ENCODE measurements around the gene MORN5. TPM values are rescaled to one million over a fixed set of nuclear protein-coding genes. Genes with fewer than 3 reads are reported as not detected.

Gene MORN5
- total RNA-seq, 1 donor from 2014 or later, result not detected

DNA sequence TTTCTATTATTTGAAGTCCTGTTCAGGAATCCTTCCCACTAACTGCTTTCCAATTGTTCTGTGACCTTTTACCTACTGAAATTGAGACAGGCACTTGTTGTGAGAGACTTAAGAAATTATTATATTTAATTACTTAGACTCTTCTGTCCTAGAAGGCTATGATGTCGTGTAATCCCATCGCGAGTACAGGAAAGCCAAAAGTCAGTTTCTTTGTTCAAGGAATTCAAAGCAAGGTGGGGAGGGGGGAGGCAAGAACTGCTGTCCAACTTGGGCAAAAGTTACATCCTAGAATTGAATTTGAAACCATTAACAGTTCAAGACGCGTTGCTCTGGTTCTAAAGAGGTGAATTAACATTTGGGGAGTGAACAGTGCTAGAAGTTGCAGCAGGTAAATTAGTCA lies 18.0 kb upstream of the MORN5 start:
- Mint-ChIP-seq H3K27ac (no peak overlapping the region), H3K4me3 (no peak overlapping the region), H3K4me1 (no peaks in the 10 kb centered on the region), H3K27me3 (no peaks in the 10 kb centered on the region), H3K9me3 (no peaks in the 10 kb centered on the region), H3K36me3 (ENCODE audit: low read depth) (peaks cover 28% of the 10 kb centered on the region)
- DNase-seq, result no peak
- intact Hi-C loops (cut with micrococcal nuclease), result no loop called here

GRCh38 chr9:122143296-122143695 lies 16.4 kb upstream of the MORN5 start:
- H3K4me3 Mint-ChIP-seq, result no peak overlapping the region
- H3K9me3 Mint-ChIP-seq, result no peaks in the 10 kb centered on the region
- DNase-seq, result no peak
- H3K27ac Mint-ChIP-seq, result no peak overlapping the region
- H3K4me1 Mint-ChIP-seq, result no peaks in the 10 kb centered on the region
- peaks cover 33% of the 10 kb centered on the region for H3K36me3 Mint-ChIP-seq (ENCODE audit: low read depth)
- no peaks in the 10 kb centered on the region for H3K27me3 Mint-ChIP-seq
- intact Hi-C loops (cut with micrococcal nuclease), result no loop called here

GRCh38 chr9:122143876-122144405 lies 15.8 kb upstream of the MORN5 start:
- H3K27me3 Mint-ChIP-seq, result no peaks in the 10 kb centered on the region
- no peaks in the 10 kb centered on the region for H3K4me1 Mint-ChIP-seq
- peak overlapping the region; percentile 28 for H3K27ac Mint-ChIP-seq
- no peaks in the 10 kb centered on the region for H3K9me3 Mint-ChIP-seq
- intact Hi-C loops (cut with micrococcal nuclease), result no loop called here
- peaks cover 35% of the 10 kb centered on the region for H3K36me3 Mint-ChIP-seq (ENCODE audit: low read depth)
- DNase-seq, result no peak
- no peak overlapping the region for H3K4me3 Mint-ChIP-seq

GRCh38 chr9:122144836-122145591 lies 14.7 kb upstream of the MORN5 start:
- no peaks in the 10 kb centered on the region for H3K4me1 Mint-ChIP-seq
- intact Hi-C loops (cut with micrococcal nuclease), result no loop called here
- DNase-seq, result no peak
- H3K27ac Mint-ChIP-seq, result no peak overlapping the region
- H3K36me3 Mint-ChIP-seq (ENCODE audit: low read depth), result peaks cover 38% of the 10 kb centered on the region
- no peak overlapping the region for H3K4me3 Mint-ChIP-seq
- H3K27me3 Mint-ChIP-seq, result no peaks in the 10 kb centered on the region
- no peaks in the 10 kb centered on the region for H3K9me3 Mint-ChIP-seq

DNA sequence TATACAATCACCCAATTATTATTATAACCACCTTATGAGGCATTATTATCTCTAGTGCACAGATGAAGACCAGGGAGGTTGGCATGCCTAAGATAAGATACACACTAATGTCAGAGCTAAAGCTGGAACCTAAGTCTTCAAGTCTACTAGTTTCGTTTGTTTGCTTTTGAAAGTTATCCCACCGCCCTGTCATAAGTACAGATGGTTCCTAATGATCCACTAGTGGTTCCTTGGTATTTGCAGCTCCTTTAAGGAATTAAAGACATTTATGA lies 14.2 kb upstream of the MORN5 start:
- Mint-ChIP-seq H3K27ac (no peak overlapping the region), H3K27me3 (no peaks in the 10 kb centered on the region), H3K4me3 (no peak overlapping the region), H3K36me3 (ENCODE audit: low read depth) (peaks cover 41% of the 10 kb centered on the region), H3K9me3 (no peaks in the 10 kb centered on the region), H3K4me1 (no peaks in the 10 kb centered on the region)
- intact Hi-C loops (cut with micrococcal nuclease), result no loop called here
- DNase-seq, result no peak

- intact Hi-C loops (cut with micrococcal nuclease), result no loop called here
- Mint-ChIP-seq H3K27ac (no peak overlapping the region), H3K4me1 (peaks cover 5% of the 10 kb centered on the region), H3K36me3 (ENCODE audit: low read depth) (peaks cover 23% of the 10 kb centered on the region), H3K27me3 (no peaks in the 10 kb centered on the region), H3K9me3 (no peaks in the 10 kb centered on the region), H3K4me3 (no peak overlapping the region)
- DNase-seq, result no peak
These were observed 8.4 kb upstream of the MORN5 start for GRCh38 chr9:122151267-122151828.

- Mint-ChIP-seq H3K4me1 (peaks cover 29% of the 10 kb centered on the region), H3K27me3 (peaks cover 8% of the 10 kb centered on the region), H3K36me3 (ENCODE audit: low read depth) (peaks cover 10% of the 10 kb centered on the region), H3K9me3 (no peaks in the 10 kb centered on the region), H3K4me3 (no peak overlapping the region), H3K27ac (no peak overlapping the region)
- no peak for DNase-seq
- intact Hi-C loops (cut with micrococcal nuclease), result loop anchor here (5.0 kb wide), 1 partner anchor 57 kb away; no protein-coding TSS in a partner anchor
These were observed 3.9 kb upstream of the MORN5 start for GRCh38 chr9:122155796-122156195.

GRCh38 chr9:122158202-122158601 lies 1.5 kb upstream of the MORN5 start:
- DNase-seq, result peak; percentile 78
- H3K4me3 Mint-ChIP-seq, result peak overlapping the region; percentile 27
- peaks cover 20% of the 10 kb centered on the region for H3K27me3 Mint-ChIP-seq
- H3K36me3 Mint-ChIP-seq (ENCODE audit: low read depth), result peaks cover 5% of the 10 kb centered on the region
- peaks cover 7% of the 10 kb centered on the region for H3K9me3 Mint-ChIP-seq
- intact Hi-C loops (cut with micrococcal nuclease), result loop anchor here (2.0 to 5.0 kb wide), 3 partner anchors 31 to 59 kb away; no protein-coding TSS in a partner anchor
- H3K4me1 Mint-ChIP-seq, result peaks cover 27% of the 10 kb centered on the region
- H3K27ac Mint-ChIP-seq, result no peak overlapping the region

DNA sequence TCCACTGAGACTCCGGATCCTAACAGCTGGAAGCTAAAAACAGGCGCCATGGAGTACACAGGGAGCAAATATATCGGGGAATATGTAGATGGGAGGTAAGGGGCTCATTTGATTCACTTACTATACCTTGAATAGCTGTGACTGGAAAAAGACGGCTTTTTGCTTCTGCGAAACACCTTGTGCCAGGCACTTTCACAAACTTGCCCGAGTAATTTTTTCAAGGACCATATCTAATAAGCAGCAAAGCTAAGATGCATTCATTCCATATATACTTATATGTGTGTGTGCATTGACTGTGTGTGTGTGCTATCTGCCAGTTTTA lies 178 bp downstream of the MORN5 start:
- peaks cover 7% of the 10 kb centered on the region for H3K9me3 Mint-ChIP-seq
- intact Hi-C loops (cut with micrococcal nuclease), result loop anchor here (1.0 to 5.0 kb wide), 4 partner anchors 33 to 104 kb away; partner anchors contain the start of genes MRRF and RBM18
- peaks cover 5% of the 10 kb centered on the region for H3K36me3 Mint-ChIP-seq (ENCODE audit: low read depth)

GRCh38 chr9:122162415-122162814 lies 2.7 kb downstream of the MORN5 start:
- Mint-ChIP-seq H3K4me1 (peaks cover 18% of the 10 kb centered on the region), H3K27ac (no peak overlapping the region), H3K9me3 (peaks cover 7% of the 10 kb centered on the region), H3K4me3 (no peak overlapping the region), H3K36me3 (ENCODE audit: low read depth) (peaks cover 5% of the 10 kb centered on the region), H3K27me3 (peaks cover 40% of the 10 kb centered on the region)
- intact Hi-C loops (cut with micrococcal nuclease), result no loop called here
- DNase-seq, result no peak

More for the DNA sequence above, 178 bp downstream of the MORN5 start:
- H3K27me3 Mint-ChIP-seq, result peaks cover 33% of the 10 kb centered on the region
- H3K27ac Mint-ChIP-seq, result peak overlapping the region; percentile 98
- peak overlapping the region; percentile 99 for H3K4me3 Mint-ChIP-seq
- DNase-seq, result no peak
- peaks cover 27% of the 10 kb centered on the region for H3K4me1 Mint-ChIP-seq

DNA sequence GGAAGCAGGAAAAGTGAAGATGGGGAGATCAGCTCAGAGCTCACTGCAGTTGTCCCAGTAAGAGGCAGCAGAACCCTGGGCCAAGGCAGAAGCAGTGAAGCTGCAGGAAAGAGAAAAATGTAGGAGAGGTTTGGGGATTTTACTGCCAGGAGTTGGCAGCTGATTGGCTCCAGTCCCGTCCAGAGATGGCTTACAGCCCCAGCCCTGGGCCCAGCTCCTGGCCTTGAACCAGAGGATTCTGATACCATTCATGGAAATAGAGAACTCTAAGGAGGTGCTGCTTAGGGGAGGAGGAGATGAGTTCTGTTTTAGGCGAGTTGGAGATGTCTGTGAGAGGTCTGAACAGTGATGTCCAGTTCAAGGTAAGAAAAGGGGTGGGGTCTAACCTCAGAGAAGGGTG lies 4.6 kb downstream of the MORN5 start:
- Mint-ChIP-seq H3K4me1 (peaks cover 5% of the 10 kb centered on the region), H3K9me3 (peaks cover 7% of the 10 kb centered on the region), H3K27ac (no peak overlapping the region), H3K36me3 (ENCODE audit: low read depth) (peaks cover 3% of the 10 kb centered on the region), H3K27me3 (peaks cover 48% of the 10 kb centered on the region), H3K4me3 (no peak overlapping the region)
- intact Hi-C loops (cut with micrococcal nuclease), result no loop called here
- DNase-seq, result no peak

DNA sequence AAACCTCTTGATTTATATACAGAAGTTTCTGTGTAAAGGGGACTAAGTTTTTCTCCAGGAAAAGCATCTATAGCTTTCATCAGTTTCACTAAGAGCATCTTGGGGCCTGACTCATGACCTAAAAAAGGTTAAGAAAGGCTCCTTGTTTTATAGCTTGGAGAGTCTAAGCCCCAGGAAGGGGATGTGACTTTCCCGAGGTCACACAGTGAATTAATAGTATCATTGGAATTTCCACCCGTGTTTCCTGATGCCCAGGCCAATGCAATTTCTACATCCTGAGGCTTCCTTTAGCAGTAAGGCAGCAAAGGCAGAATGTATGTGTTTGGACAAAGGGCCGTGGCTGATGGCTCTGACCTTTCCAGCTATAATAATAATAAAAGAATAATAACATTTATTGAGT lies 8.6 kb downstream of the MORN5 start:
- H3K9me3 Mint-ChIP-seq, result no peaks in the 10 kb centered on the region
- DNase-seq, result no peak
- H3K27me3 Mint-ChIP-seq, result peaks cover 44% of the 10 kb centered on the region
- no peak overlapping the region for H3K27ac Mint-ChIP-seq
- intact Hi-C loops (cut with micrococcal nuclease), result no loop called here
- no peak overlapping the region for H3K4me3 Mint-ChIP-seq
- no peaks in the 10 kb centered on the region for H3K36me3 Mint-ChIP-seq (ENCODE audit: low read depth)
- no peaks in the 10 kb centered on the region for H3K4me1 Mint-ChIP-seq

- Mint-ChIP-seq H3K4me1 (no peaks in the 10 kb centered on the region), H3K4me3 (no peak overlapping the region)
These were observed 12.4 kb downstream of the MORN5 start for GRCh38 chr9:122172131-122172530.

DNA sequence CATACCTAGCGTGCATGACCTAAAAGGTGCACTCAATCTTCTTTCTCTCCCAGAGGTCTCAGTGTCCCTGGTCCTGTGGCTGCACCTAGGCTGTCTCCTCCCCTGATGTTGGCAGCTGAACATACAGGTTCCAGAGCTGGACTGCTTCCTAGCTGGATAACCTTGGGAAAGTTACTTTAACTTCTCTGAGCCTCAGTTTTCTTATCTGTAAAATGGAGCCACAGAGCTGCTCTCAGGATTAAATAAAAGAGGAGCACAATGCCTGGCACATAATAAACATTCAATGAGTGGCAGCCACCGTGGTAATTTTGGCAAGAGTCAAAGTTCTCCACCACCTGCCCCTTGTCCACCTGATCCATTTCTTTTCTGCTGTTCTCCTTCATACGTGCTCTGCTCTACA lies 14.0 kb downstream of the MORN5 start:
- H3K9me3 Mint-ChIP-seq, result no peaks in the 10 kb centered on the region
- H3K27me3 Mint-ChIP-seq, result peaks cover 27% of the 10 kb centered on the region
- intact Hi-C loops (cut with micrococcal nuclease), result no loop called here
- H3K4me1 Mint-ChIP-seq, result no peaks in the 10 kb centered on the region
- no peak for DNase-seq
- H3K36me3 Mint-ChIP-seq (ENCODE audit: low read depth), result no peaks in the 10 kb centered on the region
- H3K4me3 Mint-ChIP-seq, result no peak overlapping the region
- H3K27ac Mint-ChIP-seq, result no peak overlapping the region

More at GRCh38 chr9:122172131-122172530, 12.4 kb downstream of the MORN5 start:
- Mint-ChIP-seq H3K27ac (no peak overlapping the region), H3K9me3 (no peaks in the 10 kb centered on the region), H3K27me3 (peaks cover 31% of the 10 kb centered on the region), H3K36me3 (ENCODE audit: low read depth) (no peaks in the 10 kb centered on the region)
- intact Hi-C loops (cut with micrococcal nuclease), result no loop called here
- DNase-seq, result no peak

Data from activated CD4-positive, alpha-beta T cell treated with anti-CD3 and anti-CD28 coated beads, Interleukin-2, amount 10 ng/mL, durations not matched to agents 24 days and 14 days (primary cell).